Liver (tissue), 9 donors: ENCODE data around the gene AOPEP. TPM values are rescaled to one million over a fixed set of nuclear protein-coding genes. Genes with fewer than 3 reads are reported as not detected.

Source experiments
- DNase-seq: peaks from one replicate; pipeline ENCODE4 v3.0.0-alpha.2; 2017; ENCODE audit warnings: low spot score
- H3K27ac ChIP-seq, 2 donors: one replicate each; pipeline ENCODE4 v1.7.0; 2013; ENCODE audit warnings: inconsistent platforms in 2 of 2, low read length in 2 of 2, control low read depth in 1 of 2, low read depth in 1 of 2, mild to moderate bottlenecking in 1 of 2
- H3K27me3 ChIP-seq, 4 donors: one replicate each; pipeline versions ENCODE4 v1.6.1 to v1.7.0; 2013; ENCODE audit warnings: low read length in 3 of 4, inconsistent platforms in 1 of 4, mild to moderate bottlenecking in 1 of 4, moderate library complexity in 1 of 4; ENCODE audit not compliant: control insufficient read depth in 4 of 4, insufficient read depth in 4 of 4
- H3K36me3 ChIP-seq, 4 donors: one replicate each; pipeline versions ENCODE4 v1.6.1 to v1.7.0; 2013; ENCODE audit warnings: low read length in 3 of 4, mild to moderate bottlenecking in 3 of 4, low read depth in 1 of 4, moderate library complexity in 1 of 4; ENCODE audit not compliant: control insufficient read depth in 4 of 4, insufficient read depth in 3 of 4
- H3K4me1 ChIP-seq, 4 donors: one replicate each; pipeline versions ENCODE4 v1.6.1 to v1.7.0; 2013; ENCODE audit warnings: low read length in 3 of 4, mild to moderate bottlenecking in 3 of 4, moderate library complexity in 1 of 4; ENCODE audit not compliant: control insufficient read depth in 4 of 4, insufficient read depth in 4 of 4
- H3K4me3 ChIP-seq, 3 donors: one replicate each; pipeline versions ENCODE4 v1.6.1 to v1.7.0; 2013; ENCODE audit warnings: low read length in 3 of 3, control low read depth in 1 of 3, low read depth in 1 of 3, mild to moderate bottlenecking in 1 of 3
- H3K9ac ChIP-seq, 2 donors: one replicate each; pipeline ENCODE4 v1.7.0; 2013; ENCODE audit warnings: low read length in 2 of 2, mild to moderate bottlenecking in 2 of 2, moderate library complexity in 2 of 2, control low read depth in 1 of 2, low read depth in 1 of 2
- H3K9me3 ChIP-seq, 4 donors: one replicate each; pipeline versions ENCODE4 v1.6.1 to v1.7.0; 2013; ENCODE audit warnings: low read length in 3 of 4; ENCODE audit not compliant: control insufficient read depth in 4 of 4
- EGR1 ChIP-seq, 2 donors: IDR thresholded peaks; 2 replicates each; pipeline ENCODE4 v1.6.1; 2016 to 2018; ENCODE audit warnings: antibody characterized with exemption in 2 of 2, low read depth in 2 of 2
- FOXA1 ChIP-seq: IDR thresholded peaks from 2 replicates; pipeline ENCODE4 v1.6.1; 2016; ENCODE audit warnings: antibody characterized with exemption
- FOXA2 ChIP-seq: IDR thresholded peaks from 2 replicates; pipeline ENCODE4 v1.6.1; 2016; ENCODE audit warnings: antibody characterized with exemption
- GABPA ChIP-seq, 2 donors: IDR thresholded peaks in 1 of 2; conservative IDR thresholded peaks in 1 of 2; 2 replicates each; pipeline ENCODE4 v1.6.1; 2016; ENCODE audit warnings: antibody characterized with exemption in 2 of 2, mild to moderate bottlenecking in 1 of 2, moderate library complexity in 1 of 2
- HNF4A ChIP-seq, 2 donors: conservative IDR thresholded peaks; 2 replicates each; pipeline ENCODE4 v1.6.1; 2016; ENCODE audit warnings: antibody characterized with exemption in 2 of 2, mild to moderate bottlenecking in 2 of 2
- HNF4G ChIP-seq: IDR thresholded peaks from 2 replicates; pipeline ENCODE4 v1.6.1; 2016; ENCODE audit warnings: antibody characterized with exemption
- JUND ChIP-seq, 2 donors: IDR thresholded peaks; 2 replicates each; pipeline ENCODE4 v1.6.1; 2016; ENCODE audit warnings: antibody characterized with exemption in 2 of 2
- RAD21 ChIP-seq, 2 donors: IDR thresholded peaks; 2 replicates each; pipeline ENCODE4 v1.6.1; 2016; ENCODE audit warnings: antibody characterized with exemption in 2 of 2, mild to moderate bottlenecking in 2 of 2
- RXRA ChIP-seq, 2 donors: IDR thresholded peaks; 2 replicates each; pipeline ENCODE4 v1.6.1; 2017 to 2018; ENCODE audit warnings: antibody characterized with exemption in 2 of 2, mild to moderate bottlenecking in 1 of 2
- SP1 ChIP-seq: IDR thresholded peaks from 2 replicates; pipeline ENCODE4 v1.6.1; 2018; ENCODE audit warnings: antibody characterized with exemption, mild to moderate bottlenecking
- TAF1 ChIP-seq: conservative IDR thresholded peaks from 2 replicates; pipeline ENCODE4 v1.6.1; 2016; ENCODE audit warnings: antibody characterized with exemption, mild to moderate bottlenecking
- YY1 ChIP-seq: IDR thresholded peaks from 2 replicates; pipeline ENCODE4 v1.6.1; 2016; ENCODE audit warnings: antibody characterized with exemption, mild to moderate bottlenecking
- WGBS: extraction: QIAGEN DNeasy Blood & Tissue Kit; methylation state at CpG from one replicate; pipeline ENCODE4 v1.1.7; 2013; 5-methylcytosine and 5-hydroxymethylcytosine counted together
- polyA plus RNA-seq, 2 donors: library from polyadenylated mRNA; stranded (reverse) in 1 of 2; unstranded in 1 of 2; fragments of 200-250 nt in 1 of 2; fragments of >200 nt in 1 of 2; fragmentation: Nextera tagmentation in 1 of 2; extraction: Ambion mirVana in 1 of 2; gene quantifications; one replicate each; pipeline versions ENCODE4 v1.2.1 to v1.2.3, GENCODE V29; 2013 to 2015
- total RNA-seq, 2 donors: library from RNA; depleted of rRNA; stranded (reverse); fragments of >200 nt; gene quantifications; one replicate each; pipeline ENCODE4 v1.2.3, GENCODE V29; 2014
- TF ChIP-seq, protein P1 (sequence below): IDR thresholded peaks from 2 replicates; pipeline ENCODE4 v1.6.1; 2016; ENCODE audit warnings: antibody characterized with exemption
- TF ChIP-seq, protein P2 (sequence below): fragments of 150-350 bp; IDR thresholded peaks from 2 replicates; pipeline ENCODE4 v1.5.1; 2017; ENCODE audit warnings: improper control_type of control experiment, low read depth, low read length; ENCODE audit not compliant: missing input control
- TF ChIP-seq, protein P3 (sequence below): IDR thresholded peaks from 2 replicates; pipeline ENCODE4 v1.6.1; 2016; ENCODE audit warnings: antibody characterized with exemption, mild to moderate bottlenecking
- donor health status: healthy.
- donor health status: healthy.
- donor health status: healthy.
- donor health status: healthy.
- donor health status: healthy.

The AOPEP gene
- total and polyA plus RNA-seq, 4 donors = 22.2 to 77.1 (median 34.8) TPM

DNA sequence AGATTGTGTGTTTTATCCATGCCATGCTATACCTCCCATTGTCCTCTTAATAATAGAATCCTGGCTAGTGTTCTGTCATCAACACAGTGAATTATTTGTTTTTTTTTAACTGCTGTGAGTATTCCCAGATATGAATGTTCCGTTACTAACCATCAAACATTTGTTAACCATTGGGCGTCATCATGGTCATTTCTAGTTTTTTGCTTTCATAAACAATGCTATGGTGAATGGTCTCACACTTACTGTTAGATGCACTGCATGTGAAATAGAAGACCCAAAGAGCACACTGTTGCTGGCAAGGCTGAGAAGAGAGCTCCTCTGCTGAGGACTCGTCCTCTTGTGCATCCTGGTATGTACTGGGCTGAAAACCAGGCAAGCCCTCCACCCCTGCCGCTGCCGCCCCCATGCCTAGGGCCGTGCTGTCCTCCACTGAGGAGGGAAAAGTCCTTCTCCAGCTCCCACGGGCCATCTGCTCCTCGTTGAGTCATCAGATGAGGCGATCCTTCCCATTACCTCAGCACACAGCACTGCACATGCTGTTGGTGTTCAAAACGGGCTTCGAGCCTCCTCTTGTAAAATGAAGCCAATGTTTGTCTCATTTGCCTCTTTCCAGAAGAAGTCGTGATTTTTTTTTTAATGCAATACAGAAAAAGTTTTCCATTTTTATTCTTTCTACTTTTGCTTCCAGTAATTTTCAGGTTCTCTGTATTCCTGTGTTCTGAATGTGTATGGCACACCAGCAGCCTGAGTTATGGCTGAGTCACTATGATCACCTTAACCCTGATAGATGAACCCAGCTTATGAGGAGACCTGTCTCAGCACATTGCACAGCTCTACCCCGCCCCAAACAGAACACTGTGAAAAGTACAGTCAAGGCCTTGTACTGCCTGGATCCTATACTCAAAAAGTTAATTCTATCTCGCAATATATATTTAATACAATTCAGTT lies 219.0 kb downstream of the AOPEP start (continued):
- no peak for TF ChIP-seq HNF4A (conservative IDR thresholded peaks at IDR 0.05)
- no peak for TF ChIP-seq JUND (IDR thresholded peaks at IDR 0.05)
- no peak for TF ChIP-seq YY1
- no peak for TF ChIP-seq HNF4G
- no peak for TF ChIP-seq RAD21 (IDR thresholded peaks at IDR 0.05)
- TF ChIP-seq, protein P1, sequence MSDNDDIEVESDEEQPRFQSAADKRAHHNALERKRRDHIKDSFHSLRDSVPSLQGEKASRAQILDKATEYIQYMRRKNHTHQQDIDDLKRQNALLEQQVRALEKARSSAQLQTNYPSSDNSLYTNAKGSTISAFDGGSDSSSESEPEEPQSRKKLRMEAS = no peak
- TF ChIP-seq, protein P2, sequence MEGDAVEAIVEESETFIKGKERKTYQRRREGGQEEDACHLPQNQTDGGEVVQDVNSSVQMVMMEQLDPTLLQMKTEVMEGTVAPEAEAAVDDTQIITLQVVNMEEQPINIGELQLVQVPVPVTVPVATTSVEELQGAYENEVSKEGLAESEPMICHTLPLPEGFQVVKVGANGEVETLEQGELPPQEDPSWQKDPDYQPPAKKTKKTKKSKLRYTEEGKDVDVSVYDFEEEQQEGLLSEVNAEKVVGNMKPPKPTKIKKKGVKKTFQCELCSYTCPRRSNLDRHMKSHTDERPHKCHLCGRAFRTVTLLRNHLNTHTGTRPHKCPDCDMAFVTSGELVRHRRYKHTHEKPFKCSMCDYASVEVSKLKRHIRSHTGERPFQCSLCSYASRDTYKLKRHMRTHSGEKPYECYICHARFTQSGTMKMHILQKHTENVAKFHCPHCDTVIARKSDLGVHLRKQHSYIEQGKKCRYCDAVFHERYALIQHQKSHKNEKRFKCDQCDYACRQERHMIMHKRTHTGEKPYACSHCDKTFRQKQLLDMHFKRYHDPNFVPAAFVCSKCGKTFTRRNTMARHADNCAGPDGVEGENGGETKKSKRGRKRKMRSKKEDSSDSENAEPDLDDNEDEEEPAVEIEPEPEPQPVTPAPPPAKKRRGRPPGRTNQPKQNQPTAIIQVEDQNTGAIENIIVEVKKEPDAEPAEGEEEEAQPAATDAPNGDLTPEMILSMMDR = no peak

DNA sequence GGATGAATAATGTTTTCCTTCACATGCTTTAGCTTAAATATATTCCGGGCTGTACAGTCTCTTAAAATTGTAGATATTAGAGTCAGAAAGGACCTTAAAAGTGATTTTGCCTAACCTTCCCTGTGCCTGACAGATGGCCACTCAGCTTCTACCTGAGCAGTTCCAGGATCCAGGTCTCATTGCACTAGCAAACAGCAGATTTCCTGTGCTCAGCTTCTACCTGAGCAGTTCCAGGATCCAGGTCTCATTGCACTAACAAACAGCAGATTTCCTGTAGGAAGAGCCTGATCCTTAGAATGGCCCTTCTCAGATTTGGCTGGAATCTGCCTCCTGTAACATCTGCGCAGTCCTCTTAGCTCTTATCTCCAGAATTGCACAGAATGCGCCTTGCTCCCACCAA lies 219.8 kb downstream of the AOPEP start:
- peaks cover 4 to 22% (median 8%) of the 10 kb centered on the region in 4 donors for H3K4me1 ChIP-seq
- 96% methylated on average over 3 of the region's 3 CpGs for whole genome bisulfite sequencing
- H3K9me3 ChIP-seq = no peaks in the 10 kb centered on the region
- no peaks in the 10 kb centered on the region for H3K27me3 ChIP-seq
- TF ChIP-seq RXRA (IDR thresholded peaks at IDR 0.05) (no peak), FOXA2 (no peak), GABPA (IDR thresholded peaks at IDR 0.05 in 1 of 2, conservative IDR thresholded peaks at IDR 0.05 in 1 of 2) (no peak), SP1 (no peak), YY1 (no peak), FOXA1 (no peak)
- TF ChIP-seq, protein P2 = no peak
- TF ChIP-seq, protein P1 = no peak
- H3K27ac ChIP-seq = no peak overlapping the region
- H3K9ac ChIP-seq = no peak overlapping the region
- no peaks in the 10 kb centered on the region for H3K36me3 ChIP-seq
- no peak for DNase-seq
- no peak overlapping the region for H3K4me3 ChIP-seq

DNA sequence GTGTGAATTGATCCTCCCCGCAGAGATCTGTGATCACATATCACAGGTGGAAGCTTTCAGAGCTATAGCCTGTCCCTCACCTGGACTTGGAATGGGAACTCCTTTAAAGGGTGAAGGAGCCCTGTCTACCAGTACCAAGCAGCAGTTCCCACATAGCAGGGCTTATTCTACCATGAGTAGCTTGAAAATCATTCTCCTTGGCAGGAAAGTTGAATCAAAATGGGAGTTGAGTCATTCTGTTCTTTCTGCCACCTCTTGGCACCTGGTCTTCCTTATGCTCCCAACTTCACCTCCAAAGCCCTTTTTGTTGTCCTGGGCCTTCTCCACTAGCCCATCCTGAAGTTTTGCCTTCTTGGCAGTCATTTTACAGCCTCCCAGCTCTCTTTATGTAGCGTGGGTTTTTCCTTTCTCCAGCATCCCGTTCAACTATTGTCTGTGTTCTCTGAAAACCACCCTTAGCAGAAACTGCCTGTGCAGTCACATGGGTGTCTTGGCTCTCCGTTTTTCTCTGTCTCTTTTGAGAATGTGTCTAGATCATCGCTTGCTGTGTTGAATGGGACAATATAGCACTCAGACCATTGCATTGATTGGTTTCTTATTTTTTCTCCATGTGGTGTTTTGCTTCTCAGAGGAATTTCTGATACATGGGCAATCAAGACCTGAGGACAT lies 222.2 kb downstream of the AOPEP start:
- Histone ChIP-seq H3K4me1 (peaks cover 10 to 28% (median 15%) of the 10 kb centered on the region in 4 donors), H3K4me3 (no peak overlapping the region), H3K36me3 (no peaks in the 10 kb centered on the region), H3K27ac (no peak overlapping the region), H3K9me3 (no peaks in the 10 kb centered on the region), H3K9ac (no peak overlapping the region), H3K27me3 (no peaks in the 10 kb centered on the region)
- DNase-seq = no peak
- 94% methylated on average over 5 of the region's 5 CpGs for WGBS
- TF ChIP-seq FOXA2 (no peak), EGR1 (IDR thresholded peaks at IDR 0.05; ENCODE audit: low read depth in 2 of 2) (no peak), TAF1 (no peak), HNF4G (no peak), SP1 (no peak), GABPA (IDR thresholded peaks at IDR 0.05 in 1 of 2, conservative IDR thresholded peaks at IDR 0.05 in 1 of 2) (no peak), FOXA1 (no peak), RAD21 (IDR thresholded peaks at IDR 0.05) (no peak)
- TF ChIP-seq, protein P2 = no peak
- TF ChIP-seq, protein P1 = no peak
- TF ChIP-seq, protein P3, sequence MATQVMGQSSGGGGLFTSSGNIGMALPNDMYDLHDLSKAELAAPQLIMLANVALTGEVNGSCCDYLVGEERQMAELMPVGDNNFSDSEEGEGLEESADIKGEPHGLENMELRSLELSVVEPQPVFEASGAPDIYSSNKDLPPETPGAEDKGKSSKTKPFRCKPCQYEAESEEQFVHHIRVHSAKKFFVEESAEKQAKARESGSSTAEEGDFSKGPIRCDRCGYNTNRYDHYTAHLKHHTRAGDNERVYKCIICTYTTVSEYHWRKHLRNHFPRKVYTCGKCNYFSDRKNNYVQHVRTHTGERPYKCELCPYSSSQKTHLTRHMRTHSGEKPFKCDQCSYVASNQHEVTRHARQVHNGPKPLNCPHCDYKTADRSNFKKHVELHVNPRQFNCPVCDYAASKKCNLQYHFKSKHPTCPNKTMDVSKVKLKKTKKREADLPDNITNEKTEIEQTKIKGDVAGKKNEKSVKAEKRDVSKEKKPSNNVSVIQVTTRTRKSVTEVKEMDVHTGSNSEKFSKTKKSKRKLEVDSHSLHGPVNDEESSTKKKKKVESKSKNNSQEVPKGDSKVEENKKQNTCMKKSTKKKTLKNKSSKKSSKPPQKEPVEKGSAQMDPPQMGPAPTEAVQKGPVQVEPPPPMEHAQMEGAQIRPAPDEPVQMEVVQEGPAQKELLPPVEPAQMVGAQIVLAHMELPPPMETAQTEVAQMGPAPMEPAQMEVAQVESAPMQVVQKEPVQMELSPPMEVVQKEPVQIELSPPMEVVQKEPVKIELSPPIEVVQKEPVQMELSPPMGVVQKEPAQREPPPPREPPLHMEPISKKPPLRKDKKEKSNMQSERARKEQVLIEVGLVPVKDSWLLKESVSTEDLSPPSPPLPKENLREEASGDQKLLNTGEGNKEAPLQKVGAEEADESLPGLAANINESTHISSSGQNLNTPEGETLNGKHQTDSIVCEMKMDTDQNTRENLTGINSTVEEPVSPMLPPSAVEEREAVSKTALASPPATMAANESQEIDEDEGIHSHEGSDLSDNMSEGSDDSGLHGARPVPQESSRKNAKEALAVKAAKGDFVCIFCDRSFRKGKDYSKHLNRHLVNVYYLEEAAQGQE = no peak
